ENCODE data around the gene SUPT5H. TPM values are rescaled to one million over a fixed set of nuclear protein-coding genes. Genes with fewer than 3 reads are reported as not detected.

SUPT5H gene
- total and polyA plus RNA-seq, 2 of the 13 experiments (the other 11 are each of a cell fraction or from before 2014, with no cell fraction given): 48.2 to 51.7 TPM

- TF ChIP-seq CSRNP2 (CRISPR knock-in tag; conservative IDR thresholded peaks at IDR 0.05; ENCODE audit: low read depth): no peak
- TF ChIP-seq ZBTB39 (CRISPR knock-in tag; IDR thresholded peaks at IDR 0.05): no peak
- TF ChIP-seq GTF3A (CRISPR knock-in tag; conservative IDR thresholded peaks at IDR 0.05): no peak
- TF ChIP-seq ZBTB38 (CRISPR knock-in tag; IDR thresholded peaks at IDR 0.05): no peak
- TF ChIP-seq ZNF549 (CRISPR knock-in tag; IDR thresholded peaks at IDR 0.05): no peak
- no peak for TF ChIP-seq ZNF326 (CRISPR knock-in tag; IDR thresholded peaks at IDR 0.05; ENCODE audit: borderline replicate concordance)
- TF ChIP-seq ZNF616 (CRISPR knock-in tag; IDR thresholded peaks at IDR 0.05; ENCODE audit: low read depth): no peak
- TF ChIP-seq MIER3 (CRISPR knock-in tag; IDR thresholded peaks at IDR 0.05; ENCODE audit: borderline replicate concordance): no peak
- TF ChIP-seq TCF12 (IDR thresholded peaks at IDR 0.05): no peak
- TF ChIP-seq TCF12 (CRISPR knock-in tag; IDR thresholded peaks at IDR 0.05): no peak
- no peak for TF ChIP-seq STAT6 (CRISPR knock-in tag; IDR thresholded peaks at IDR 0.05; ENCODE audit: borderline replicate concordance)
- no peak for TF ChIP-seq ZNF747 (CRISPR knock-in tag; IDR thresholded peaks at IDR 0.05; ENCODE audit: borderline replicate concordance)
- TF ChIP-seq PRDM10 (CRISPR knock-in tag; IDR thresholded peaks at IDR 0.05; ENCODE audit: low read depth): peak; percentile 77; the same call in 1 of the 2 replicates
- TF ChIP-seq ZBTB7A (CRISPR knock-in tag; IDR thresholded peaks at IDR 0.05): no peak
- TF ChIP-seq ZFP36L1 (CRISPR knock-in tag; IDR thresholded peaks at IDR 0.05): no peak
- no peak for TF ChIP-seq TEF (CRISPR knock-in tag; IDR thresholded peaks at IDR 0.05)
- no peak for TF ChIP-seq ZNF772 (CRISPR knock-in tag; IDR thresholded peaks at IDR 0.05)
These were observed 16.9 kb upstream of the SUPT5H start (continued) for GRCh38 chr19:39428283-39429112.
